Kidney capillary endothelial cell (primary cell): Measurements from ENCODE around the gene TMEM38A.
"Not testable (repeated sequence)": the region's sequence is repeated elsewhere in the genome, so short reads cannot be mapped to it uniquely, and the experiment has no call there.

Experiments used
- DNase-seq: peaks from one replicate; pipeline ENCODE4 v3.0.0-alpha.2; 2018; ENCODE audit warnings: low spot score

The TMEM38A gene

DNA sequence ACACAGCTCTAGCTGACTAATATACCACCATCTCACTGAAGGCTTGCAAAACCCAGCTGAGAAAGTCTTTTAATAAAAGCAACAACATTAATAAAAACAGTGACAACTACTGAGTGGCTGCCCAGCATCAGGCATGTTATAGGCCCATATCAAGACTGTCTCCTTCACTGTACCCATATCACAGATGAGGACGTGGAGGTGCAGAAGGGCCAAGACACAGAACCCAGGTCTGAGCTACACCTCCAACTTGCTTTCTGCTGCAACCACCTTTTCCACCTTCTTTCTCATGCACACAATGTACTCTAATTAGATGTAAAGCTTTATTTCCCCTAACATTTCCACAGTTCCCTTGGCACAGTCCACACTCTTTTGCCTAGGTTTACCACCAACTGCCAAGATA, 22.3 kb upstream of the TMEM38A start:
- DNase-seq = no peak

DNA sequence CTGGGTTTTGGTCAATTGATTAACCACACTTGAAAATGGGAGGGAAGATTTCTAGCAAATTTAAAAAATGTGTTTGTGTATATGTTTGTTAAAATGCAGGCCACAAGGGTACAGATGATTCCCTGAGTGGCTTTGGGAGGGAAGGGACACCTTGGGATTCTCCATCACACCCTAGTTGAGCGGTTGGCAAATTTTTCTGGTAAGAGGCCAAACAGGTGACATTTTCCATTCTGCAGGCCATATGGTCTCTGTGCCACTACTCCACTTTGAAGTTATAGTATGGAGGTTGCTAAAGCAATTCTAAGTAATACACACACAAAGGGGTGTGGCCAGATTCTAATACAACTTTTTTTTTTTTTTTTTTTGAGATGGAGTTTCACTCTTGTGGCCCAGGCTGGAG, 20.0 kb upstream of the TMEM38A start:
- no peak for DNase-seq

DNA sequence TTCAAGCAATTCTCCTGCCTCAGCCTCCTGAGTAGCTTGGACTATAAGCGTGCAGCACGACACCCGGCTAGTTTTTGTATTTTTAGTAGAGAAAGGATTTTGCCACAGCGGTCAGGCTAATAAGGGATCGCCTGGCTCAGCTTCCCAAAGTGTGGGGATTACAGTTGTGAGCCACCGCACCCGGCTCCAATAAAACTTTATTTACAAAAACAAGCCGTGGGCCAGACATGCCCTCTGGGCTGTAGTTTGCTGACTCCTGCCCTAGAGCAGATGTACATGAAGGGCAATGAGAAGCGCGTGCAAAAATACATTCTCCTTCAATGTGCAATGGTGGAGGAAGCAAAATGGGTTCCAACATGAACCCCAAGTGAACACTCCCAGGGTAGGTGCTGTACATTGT, 19.2 kb upstream of the TMEM38A start:
- DNase-seq = no peak

DNA sequence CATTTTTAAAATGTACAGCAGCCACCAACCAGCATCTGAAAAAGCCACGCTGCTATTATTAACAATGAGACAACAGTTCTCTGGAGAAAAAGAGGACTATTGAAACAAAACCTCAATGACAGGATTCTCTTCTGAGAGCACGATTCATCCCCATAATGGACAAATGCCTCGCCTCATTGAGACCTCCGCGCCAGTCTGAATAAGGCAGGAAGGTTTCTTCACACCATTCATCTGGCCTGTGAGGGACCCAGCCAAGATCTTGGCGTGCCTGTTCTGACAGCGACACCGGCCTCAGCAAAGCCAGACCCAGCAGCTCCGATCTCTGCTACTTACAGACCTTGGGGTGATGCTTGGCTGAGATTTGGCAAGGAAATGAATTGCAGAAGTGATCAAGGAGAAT, 15.8 kb upstream of the TMEM38A start:
- no peak for DNase-seq

DNA sequence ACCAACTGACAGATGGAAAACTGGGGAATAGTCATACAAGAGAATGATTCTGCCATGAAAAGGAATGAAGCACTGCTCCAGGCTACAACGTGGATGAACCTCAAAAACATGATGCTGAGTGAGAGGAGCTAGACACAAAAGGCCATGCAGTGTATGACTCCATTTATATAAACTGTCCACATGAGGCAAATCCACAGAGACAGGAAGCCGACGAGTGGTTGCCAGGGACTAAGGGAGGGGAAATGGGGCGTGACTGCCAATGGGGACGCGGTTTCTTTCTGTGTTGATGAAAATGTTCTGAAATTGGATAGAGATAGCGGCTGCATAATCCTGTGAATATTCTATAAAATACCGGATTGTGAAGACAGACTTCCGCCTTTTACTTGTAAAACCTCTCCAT, 11.2 kb upstream of the TMEM38A start:
- DNase-seq = no peak

DNA sequence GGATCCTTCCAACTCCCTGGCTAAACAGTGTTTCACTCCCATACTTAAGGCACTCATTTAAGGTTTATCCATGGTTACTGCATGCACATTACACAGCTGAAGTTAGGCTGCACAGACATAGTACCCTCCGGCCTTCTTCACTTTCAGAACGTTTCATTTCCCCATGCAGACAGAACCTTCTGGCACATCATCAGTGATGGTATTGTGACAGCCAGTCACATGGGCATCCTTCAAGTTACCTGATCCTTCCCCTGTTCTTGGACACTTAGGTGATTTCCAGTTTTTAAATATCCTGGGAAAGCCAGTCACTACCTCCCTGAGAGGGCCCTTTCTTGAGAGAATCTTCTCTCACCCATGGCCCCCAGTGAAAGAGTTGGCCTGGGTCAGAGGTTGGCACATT, 10.1 kb upstream of the TMEM38A start:
- DNase-seq = no peak

DNA sequence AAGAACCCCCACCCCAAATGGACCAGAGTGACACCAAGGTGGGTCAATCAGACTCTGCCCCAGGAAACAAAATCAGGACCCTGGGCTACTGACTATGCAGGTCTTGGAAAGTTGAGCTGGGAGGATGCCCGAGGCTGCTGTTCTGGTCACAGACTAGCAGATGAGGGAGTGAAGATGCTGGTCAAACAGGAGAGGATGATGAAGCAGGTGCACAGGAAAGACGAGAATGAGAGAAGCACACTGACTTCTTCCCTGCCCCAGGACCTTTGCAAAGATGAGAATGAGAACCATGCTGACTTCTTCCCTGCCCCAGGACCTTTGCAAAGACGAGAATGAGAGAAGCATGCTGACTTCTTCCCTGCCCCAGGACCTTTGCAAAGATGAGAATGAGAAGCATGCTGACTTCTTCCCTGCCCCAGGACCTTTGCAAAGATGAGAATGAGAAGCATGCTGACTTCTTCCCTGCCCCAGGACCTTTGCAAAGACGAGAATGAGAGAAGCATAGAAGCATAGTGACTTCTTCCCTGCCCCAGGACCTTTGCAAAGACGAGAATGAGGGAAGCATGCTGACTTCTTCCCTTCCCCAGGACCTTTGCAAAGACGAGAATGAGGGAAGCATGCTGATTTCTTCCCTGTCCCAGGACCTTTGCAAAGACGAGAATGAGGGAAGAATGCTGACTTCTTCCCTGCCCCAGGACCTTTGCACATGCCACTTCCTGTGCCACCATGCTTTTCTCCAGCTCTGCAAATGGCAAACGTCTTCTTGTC, 9.3 kb upstream of the TMEM38A start:
- not testable (repeated sequence) for DNase-seq

DNA sequence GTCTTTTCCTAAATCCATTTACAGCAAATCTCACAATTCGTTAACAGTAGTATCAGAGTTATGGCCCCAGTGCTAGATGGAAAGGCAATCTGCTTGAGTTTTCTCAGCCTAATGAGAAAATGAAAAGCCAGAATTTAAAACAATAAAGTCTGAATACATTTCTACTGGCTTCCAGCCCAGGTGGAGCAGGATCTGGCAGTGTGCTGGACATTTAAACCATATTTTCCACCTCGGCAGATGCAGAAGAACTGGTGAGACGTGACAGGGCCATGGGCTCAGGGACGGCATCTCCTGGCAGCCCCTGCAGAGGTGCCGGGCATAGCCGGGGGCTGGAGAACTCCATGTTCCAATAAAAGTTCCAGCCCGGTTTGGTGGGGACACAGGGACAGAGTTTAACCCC, 8.1 kb upstream of the TMEM38A start:
- DNase-seq = no peak

DNA sequence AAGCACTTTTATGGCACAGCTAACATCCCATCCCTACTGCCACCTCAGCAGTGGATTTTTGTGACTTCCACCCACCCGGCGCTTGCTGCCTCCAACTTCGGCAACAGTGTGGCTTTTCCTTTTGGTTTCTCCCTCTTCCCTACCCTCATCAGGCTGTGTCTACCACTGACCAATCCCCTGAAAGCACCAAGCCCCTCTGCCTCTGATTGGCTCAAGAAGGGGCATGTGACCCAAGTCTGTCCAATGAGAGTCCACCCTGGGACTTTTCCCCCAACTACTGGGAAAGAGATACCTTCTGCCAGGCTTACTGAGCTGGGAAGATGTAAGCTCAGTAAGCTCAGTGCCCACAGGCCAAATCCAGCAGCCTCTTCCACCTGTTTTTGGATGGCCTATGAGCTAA, 6.8 kb upstream of the TMEM38A start:
- DNase-seq = no peak

DNA sequence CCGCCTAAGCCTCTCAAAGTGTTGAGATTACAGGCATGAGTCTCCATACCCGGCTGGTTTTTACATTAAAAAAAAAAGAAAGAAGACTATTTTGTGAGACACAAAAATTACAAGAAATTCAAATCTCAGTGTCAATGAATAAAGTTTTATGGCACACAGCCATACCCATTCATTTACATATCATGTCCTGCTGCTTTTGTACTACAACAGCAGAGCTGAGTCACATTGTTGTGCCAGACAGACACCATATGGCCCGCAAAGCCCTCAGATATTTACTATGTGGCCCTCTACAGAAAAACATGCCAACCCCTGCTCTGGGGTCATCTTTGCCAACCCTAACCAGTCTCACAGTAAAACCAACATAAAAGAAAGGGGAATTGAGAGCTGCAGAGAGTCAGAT, 6.3 kb upstream of the TMEM38A start:
- DNase-seq = no peak

DNA sequence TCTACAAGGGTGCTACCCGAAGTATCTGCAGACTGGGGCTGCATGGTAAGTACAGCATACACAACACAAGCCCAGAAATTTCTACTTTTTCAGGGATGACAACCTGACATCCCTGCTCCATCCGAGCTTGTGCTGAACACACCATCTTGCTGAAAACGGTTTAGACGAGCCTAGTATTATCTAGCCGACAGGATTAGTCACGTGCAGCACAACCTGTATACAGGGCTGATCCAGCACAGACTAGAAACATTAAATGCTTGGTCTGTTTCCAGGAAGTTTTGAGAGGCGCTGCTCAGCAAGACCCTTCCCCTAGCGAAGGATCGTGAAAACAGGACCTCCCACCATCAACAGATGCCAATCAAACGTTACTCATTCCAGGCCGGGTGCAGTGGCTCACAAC, 5.2 kb upstream of the TMEM38A start:
- no peak for DNase-seq

DNA sequence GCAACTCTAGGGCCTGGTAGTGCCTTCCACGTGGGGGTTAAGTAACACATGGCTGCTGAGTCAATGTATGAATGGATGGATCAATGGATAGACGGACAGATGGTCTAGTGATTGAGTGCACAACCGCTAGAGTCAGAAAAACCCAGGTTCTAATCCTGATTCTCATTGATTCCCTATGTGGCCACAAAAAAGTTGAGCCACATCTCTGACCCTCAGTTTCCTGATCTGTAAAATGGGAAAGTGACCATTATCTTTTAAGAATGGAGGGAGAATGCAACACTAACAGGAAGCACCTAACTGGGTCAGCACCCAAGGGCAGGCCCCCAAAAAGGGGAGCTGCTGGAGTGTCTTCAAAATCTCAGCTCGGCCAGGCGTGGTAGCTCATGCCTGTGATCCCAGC, 3.6 kb upstream of the TMEM38A start:
- DNase-seq = no peak

DNA sequence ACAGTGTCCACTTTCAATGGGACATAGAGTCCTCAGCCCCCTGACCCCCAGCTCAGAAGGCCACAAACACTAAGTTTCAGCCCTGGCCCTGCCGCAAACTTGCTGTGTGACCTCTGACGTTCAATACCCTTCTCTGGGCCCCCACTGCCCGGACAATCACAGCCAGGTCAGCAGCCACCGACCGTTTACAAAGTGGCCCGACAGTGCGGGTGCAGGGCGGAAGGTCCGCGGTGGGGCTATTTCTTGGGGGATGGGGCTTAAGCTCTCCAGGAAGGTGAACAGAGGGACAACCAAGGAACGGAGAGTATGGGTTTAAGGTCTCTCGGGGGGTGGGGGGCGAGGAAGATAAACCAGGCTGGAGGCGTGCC, 1.5 kb upstream of the TMEM38A start:
- DNase-seq = no peak

DNA sequence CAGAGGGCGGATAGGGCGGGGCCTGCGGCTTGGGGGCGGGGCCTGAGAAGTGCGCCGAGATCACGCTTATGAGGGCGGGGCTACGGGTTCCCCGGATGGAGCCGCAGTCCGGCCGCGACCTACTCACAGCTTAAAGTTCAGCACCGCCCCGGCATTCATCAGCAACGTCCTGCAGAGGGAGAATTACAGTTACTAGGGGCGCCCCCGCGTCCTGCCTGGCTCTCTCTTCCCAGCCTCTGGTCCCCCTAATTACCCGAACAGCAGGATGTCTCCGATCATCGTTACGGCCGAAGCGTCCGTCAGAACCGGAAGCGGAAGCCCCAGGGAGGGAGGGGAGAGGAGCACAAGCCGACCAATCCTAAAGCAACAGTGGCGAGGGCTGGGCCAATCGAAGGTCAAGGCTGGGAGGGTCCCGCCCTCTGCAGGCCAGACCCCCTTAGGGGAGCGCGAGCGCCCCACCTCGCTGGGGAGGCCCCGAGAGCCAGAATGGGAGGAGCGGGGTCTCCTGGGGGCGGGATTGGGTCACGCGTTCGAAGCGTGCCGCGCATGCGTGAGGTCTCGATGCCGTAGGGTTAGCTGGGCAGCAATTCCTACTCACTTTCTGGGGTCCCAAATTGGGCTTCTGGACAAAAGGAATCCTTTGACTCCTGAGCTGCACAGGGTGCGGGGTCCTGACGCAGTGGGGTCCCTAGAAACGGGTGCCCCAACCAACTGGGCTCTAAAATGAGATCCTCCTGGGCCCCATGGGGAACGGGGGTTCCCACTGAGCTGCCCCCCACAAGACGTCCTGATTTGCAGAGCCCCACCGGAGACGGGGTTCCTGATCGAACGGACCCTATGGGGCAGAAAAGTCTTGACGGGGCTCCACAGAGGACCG, 869 bp upstream of the TMEM38A start, which contains the start of gene SMIM7:
SMIM7 (minus strand) TSS at position 313 of the 877 bp plus-strand sequence; CDS start at position 279, 34 bp downstream.
- DNase-seq = peak; percentile 99

DNA sequence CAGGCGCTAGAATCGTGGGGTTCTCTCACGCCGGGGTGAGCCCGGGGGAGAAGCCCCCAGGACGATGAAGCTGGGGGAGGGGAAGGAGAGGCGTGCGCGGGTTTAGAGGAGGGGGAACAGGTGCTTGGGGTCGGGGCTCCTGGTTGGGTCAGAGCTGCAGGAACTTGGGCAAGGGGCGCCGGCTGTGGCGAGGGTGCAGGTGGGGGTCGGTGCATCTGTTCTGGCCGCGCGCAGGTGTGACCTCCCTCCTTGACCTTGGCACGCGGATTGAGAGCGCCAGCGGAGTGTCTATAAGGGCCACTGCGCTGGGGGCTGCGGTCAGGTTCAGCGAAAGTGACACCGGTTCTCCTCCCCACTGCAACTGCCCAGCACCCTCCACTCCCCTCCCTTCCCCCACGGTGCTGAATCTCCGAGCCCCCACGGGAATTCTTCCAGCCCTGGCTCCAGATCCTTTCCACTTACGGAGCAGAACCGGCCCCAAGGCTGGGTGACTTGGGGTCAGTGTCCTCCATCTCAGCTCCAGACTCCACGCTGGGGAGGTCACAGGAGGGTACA, 618 bp downstream of the TMEM38A start:
- no peak for DNase-seq

DNA sequence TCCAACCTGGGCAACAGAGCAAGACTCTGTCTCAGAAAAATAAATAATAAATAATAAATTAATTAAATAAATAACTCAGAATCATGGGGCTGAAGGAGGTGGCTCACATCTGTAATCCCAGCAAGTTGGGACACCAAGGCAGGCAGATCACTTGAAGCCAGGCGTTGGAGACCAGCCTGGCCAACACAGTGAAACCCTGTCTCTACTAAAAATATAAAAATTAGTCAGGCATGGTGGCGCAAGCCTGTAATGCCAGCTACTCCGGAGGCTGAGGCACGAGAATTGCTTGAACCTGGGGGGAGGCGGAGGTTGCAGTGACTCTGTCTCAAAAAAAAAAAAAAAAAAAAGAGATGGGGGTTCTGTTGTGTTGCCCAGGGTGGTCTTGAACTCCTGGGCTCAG, 7.2 kb downstream of the TMEM38A start:
- DNase-seq = no peak

DNA sequence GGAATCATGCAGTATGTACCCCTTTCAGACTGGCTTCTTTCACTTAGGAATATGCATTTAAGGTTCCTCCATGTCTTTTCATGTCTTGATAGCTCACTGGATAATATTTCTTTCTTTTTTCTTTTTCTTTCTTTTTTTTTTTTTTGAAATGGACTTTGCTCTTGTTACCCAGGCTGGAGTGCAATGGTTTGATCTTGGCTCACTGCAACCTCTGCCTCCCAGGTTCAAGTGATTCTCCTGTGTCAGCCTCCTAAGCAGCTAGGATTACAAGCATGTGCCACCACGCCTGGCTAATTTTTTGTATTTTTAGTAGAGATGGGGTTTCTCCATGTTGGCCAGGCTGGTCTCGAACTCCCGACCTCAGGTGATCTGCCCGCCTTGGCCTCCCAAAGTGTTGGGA, 7.8 kb downstream of the TMEM38A start:
- not testable (repeated sequence) for DNase-seq

DNA sequence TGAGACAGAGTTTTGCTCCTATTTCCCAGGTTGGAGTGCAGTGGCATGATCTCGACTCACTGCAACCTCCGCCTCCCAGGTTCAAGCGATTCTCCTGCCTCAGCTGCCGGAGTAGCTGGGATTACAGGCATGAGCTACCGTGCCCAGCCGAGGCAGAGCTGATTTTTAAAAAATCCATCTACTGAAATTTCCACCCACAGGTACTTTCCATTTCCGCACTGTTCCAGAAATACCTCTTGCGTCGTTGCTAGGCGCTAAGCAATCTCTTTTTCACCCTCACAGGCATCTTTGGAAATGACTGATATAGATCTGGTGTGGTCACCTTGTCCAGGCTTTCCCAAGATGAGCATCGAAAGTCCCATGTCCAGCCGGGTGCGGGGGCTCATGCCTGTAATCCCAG, 9.4 kb downstream of the TMEM38A start:
- DNase-seq = no peak

DNA sequence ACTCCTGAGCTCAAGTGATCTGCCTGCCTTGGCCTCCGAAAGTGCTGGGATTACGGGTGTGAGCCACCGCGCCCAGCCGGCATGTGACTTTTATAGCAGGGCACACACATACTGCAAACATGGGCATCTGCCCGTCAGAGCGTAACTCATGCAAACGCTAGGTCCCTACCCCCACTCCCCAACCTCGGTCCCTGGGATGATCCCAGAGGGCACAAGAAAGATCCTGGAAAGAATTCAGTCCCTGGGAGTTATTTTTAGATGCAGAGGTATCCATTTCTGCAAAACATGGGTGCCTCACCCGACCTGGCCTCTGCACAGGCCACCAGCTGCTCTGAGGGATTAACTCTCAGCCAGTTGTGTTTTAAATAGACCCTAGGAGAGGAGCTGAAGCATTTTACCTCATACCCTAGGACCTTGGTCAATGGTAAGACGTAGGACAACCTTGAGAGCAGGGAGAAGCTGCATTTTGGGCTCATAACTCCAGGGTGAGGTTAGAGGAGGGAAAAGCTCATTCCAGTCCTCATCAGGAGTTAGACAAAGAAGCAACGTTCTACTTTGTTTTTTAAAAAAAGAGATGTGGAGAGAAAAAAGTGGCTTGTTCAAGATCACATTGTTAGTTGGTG, 10.8 kb downstream of the TMEM38A start:
- DNase-seq = no peak

DNA sequence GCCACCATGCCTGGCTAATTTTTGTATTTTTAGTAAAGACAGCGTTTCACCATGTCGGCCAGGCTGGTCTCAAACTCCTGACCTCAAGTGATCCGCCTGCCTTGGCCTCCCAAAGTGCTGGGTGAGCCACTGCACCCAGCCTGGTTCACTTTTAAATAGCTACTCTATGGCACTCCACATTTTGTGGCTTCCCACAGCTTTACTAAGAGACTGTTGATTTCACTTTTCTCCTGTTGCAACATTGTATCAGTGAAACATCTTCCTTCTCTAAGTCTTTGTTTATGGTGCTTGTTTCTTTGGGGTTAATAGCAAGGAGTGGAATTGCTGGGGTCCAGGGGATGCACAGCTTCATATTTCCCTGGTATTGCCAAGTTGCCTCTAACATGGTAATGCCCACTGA, 12.3 kb downstream of the TMEM38A start:
- no peak for DNase-seq

DNA sequence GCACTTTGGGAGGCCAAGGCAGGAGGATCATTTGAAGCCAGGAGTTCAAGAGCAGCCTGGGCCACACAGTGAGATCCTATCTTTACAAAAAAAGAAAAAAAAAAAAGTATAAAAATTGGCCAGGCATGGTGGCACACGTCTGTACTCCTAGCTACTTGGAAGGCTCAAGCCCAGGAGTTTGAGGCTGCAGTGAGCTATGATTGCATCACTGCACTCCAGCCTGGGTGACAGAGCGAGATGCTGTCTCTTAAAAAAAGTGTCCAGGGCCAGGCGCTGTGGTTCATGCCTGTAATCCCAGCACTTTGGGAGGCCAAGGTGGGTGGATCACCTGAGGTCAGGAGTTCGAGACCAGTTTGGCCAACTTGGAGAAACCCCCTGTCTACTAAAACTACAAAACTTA, 12.9 kb downstream of the TMEM38A start:
- DNase-seq = not testable (repeated sequence)

DNA sequence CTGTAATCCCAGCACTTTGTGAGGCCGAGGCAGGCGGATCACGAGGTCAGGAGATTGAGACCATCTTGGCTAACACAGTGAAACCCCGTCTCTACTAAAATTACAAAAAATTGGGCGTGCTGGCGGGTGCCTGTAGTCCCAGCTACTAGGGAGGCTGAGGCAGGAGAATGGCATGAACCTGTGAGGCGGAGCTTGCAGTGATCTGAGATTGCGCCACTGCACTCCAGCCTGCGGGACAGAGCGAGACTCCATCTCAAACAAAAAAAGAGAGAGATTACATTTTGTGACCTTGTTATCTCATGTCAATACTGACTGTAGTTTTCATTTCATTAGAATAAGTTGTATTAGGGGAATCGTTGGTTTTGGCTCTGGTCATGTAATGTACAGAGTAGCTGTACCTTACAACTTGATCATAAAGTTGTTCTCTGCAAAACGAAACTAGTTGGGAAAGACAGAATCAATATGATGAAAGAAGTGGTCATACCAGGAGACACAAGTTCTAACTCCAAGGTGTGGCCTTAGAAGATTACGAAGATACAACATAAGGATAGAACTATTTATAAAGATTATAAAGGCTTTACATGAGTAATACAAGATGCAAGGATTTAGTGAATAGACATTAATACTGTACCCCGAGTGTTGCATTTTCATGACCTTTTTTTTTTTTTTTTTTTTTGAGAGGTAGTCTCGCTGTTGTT, 15.3 kb downstream of the TMEM38A start:
- DNase-seq = no peak
